ENCODE measurements around the gene TRAPPC12. TPM values are rescaled to one million over a fixed set of nuclear protein-coding genes. Genes with fewer than 3 reads are reported as not detected.

The TRAPPC12 gene
- total RNA-seq, 1 donor from 2014 or later = 98.7 TPM

DNA sequence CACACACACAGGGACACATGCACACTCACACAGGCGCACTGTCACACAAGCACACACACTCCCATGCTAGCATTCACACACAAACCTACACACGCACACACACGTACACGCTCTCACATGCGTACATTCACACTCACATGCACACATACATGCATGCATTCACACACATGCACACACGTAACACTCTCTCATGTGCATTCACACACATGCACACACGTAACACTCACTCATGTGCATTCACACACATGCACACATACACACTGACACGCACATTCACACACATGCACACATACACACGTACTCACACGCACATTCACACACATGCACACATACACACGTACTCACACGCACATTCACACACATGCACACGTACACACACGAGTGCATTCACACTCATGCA lies 123.6 kb downstream of the TRAPPC12 start:
- Mint-ChIP-seq H3K4me3 (no peak overlapping the region), H3K4me1 (ENCODE audit: unreplicated experiment) (peaks cover 9% of the 10 kb centered on the region), H3K9me3 (no peaks in the 10 kb centered on the region), H3K27ac (no peak overlapping the region), H3K36me3 (peaks cover 54% of the 10 kb centered on the region), H3K27me3 (no peaks in the 10 kb centered on the region)
- DNase-seq (ENCODE audit: extremely low spot score, unreplicated experiment) = no peak
- TF ChIP-seq, protein P1, sequence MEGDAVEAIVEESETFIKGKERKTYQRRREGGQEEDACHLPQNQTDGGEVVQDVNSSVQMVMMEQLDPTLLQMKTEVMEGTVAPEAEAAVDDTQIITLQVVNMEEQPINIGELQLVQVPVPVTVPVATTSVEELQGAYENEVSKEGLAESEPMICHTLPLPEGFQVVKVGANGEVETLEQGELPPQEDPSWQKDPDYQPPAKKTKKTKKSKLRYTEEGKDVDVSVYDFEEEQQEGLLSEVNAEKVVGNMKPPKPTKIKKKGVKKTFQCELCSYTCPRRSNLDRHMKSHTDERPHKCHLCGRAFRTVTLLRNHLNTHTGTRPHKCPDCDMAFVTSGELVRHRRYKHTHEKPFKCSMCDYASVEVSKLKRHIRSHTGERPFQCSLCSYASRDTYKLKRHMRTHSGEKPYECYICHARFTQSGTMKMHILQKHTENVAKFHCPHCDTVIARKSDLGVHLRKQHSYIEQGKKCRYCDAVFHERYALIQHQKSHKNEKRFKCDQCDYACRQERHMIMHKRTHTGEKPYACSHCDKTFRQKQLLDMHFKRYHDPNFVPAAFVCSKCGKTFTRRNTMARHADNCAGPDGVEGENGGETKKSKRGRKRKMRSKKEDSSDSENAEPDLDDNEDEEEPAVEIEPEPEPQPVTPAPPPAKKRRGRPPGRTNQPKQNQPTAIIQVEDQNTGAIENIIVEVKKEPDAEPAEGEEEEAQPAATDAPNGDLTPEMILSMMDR (conservative IDR thresholded peaks at IDR 0.05) = no peak

DNA sequence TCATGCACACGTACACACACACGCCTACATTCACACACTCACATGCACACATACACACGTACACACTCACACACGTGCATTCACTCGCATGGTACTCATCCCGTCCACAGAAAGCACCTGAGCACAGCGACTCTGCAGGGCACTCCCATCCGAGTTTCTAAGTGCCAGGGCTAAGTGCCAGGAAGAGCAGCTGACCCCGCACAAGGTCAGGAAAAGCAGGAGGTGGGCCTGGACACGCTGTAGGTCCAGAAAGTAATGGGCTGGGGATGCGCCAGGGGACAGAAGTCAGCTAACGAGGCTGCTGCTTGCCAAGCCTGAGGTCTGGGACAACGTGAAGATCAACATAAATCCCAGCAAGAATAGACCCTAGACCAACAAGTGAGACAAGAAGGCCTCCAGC lies 124.0 kb downstream of the TRAPPC12 start:
- Mint-ChIP-seq H3K4me1 (ENCODE audit: unreplicated experiment) (peaks cover 9% of the 10 kb centered on the region), H3K4me3 (no peak overlapping the region), H3K27me3 (no peaks in the 10 kb centered on the region), H3K9me3 (no peaks in the 10 kb centered on the region), H3K27ac (no peak overlapping the region), H3K36me3 (peaks cover 53% of the 10 kb centered on the region)
- DNase-seq (ENCODE audit: extremely low spot score, unreplicated experiment) = no peak
- TF ChIP-seq, protein P1 (conservative IDR thresholded peaks at IDR 0.05) = no peak

DNA sequence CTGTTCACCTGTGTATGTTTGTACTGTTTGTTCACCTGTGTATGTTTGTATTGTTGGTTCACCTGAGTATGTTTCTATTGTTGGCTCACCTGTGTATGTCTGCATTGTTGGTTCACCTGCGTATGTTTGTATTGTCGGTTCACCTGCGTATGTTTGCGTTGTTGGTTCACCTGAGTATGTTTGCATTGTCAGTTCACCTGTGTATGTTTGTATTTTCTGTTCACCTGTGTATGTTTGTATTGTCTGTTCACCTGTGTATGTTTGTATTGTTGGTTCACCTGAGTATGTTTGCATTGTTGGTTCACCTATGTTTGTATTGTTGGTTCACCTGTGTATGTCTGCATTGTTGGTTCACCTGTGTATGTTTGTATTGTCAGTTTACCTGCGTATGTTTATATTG lies 125.2 kb downstream of the TRAPPC12 start:
- H3K4me3 Mint-ChIP-seq = no peak overlapping the region
- H3K9me3 Mint-ChIP-seq = no peaks in the 10 kb centered on the region
- H3K27ac Mint-ChIP-seq = no peak overlapping the region
- TF ChIP-seq, protein P1 (conservative IDR thresholded peaks at IDR 0.05) = no peak
- H3K36me3 Mint-ChIP-seq = peaks cover 52% of the 10 kb centered on the region
- no peaks in the 10 kb centered on the region for H3K27me3 Mint-ChIP-seq
- peaks cover 9% of the 10 kb centered on the region for H3K4me1 Mint-ChIP-seq (ENCODE audit: unreplicated experiment)
- no peak for DNase-seq (ENCODE audit: extremely low spot score, unreplicated experiment)

DNA sequence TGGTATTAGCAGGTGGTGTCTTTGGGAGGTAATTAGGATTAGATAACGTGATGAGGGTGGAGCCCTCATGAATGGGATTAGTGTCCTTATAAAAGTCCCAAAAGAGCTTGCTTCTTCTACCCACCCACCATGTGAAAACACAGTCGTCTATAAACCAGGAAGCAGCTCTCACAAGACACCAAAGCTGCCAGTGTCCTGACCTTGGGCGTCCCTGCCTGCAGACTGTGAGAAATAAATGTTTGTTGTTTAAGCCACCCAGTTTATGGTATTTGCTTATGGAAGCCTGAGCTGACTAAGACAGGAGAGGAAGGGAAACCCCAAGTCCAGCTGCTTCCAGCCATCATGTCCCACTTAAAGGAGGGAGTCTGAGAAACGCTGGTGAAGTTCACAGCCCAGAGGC lies 126.3 kb downstream of the TRAPPC12 start:
- Mint-ChIP-seq H3K4me3 (no peak overlapping the region), H3K9me3 (no peaks in the 10 kb centered on the region), H3K27me3 (no peaks in the 10 kb centered on the region), H3K36me3 (peaks cover 59% of the 10 kb centered on the region), H3K4me1 (ENCODE audit: unreplicated experiment) (peaks cover 9% of the 10 kb centered on the region), H3K27ac (no peak overlapping the region)
- DNase-seq (ENCODE audit: extremely low spot score, unreplicated experiment) = peak; percentile 24
- TF ChIP-seq, protein P1 (conservative IDR thresholded peaks at IDR 0.05) = no peak

DNA sequence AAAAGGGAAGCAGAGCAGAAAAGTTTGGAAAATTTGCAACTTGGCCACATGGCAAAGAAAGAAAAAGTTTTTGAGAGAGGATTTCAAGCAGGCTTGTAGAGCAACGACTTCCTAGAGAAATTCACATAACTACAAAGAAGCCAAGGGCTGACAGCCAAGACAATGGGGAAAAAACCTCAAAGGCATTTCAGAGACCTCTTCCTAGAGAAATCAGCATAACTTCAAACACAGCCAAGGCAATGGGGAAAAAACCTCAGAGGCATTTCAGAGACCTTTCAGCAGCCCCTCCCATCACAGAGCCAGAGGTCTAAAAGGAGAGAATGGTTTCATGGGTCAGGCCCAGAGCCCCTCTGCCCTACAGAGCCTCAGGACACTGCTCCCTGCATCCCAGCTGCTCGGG lies 132.6 kb downstream of the TRAPPC12 start:
- Mint-ChIP-seq H3K4me3 (no peak overlapping the region), H3K36me3 (peaks cover 63% of the 10 kb centered on the region), H3K27ac (no peak overlapping the region), H3K4me1 (ENCODE audit: unreplicated experiment) (peaks cover 4% of the 10 kb centered on the region), H3K9me3 (peaks cover 5% of the 10 kb centered on the region), H3K27me3 (no peaks in the 10 kb centered on the region)
- DNase-seq (ENCODE audit: extremely low spot score, unreplicated experiment) = no peak
- TF ChIP-seq, protein P1 (conservative IDR thresholded peaks at IDR 0.05) = no peak

Data from type B pancreatic cell (in vitro differentiated cells).